Fibroblast of peridontal ligament (primary cell): ENCODE measurements around the gene CCDC32.
"Not testable (repeated sequence)": the region's sequence is repeated elsewhere in the genome, so short reads cannot be mapped to it uniquely, and the experiment has no call there.

Source experiments
- DNase-seq: peaks from one replicate; pipeline ENCODE4 v3.0.0-alpha.2; 2010; ENCODE audit errors: extremely low read depth

Gene CCDC32, protein sequence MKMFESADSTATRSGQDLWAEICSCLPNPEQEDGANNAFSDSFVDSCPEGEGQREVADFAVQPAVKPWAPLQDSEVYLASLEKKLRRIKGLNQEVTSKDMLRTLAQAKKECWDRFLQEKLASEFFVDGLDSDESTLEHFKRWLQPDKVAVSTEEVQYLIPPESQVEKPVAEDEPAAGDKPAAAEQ

DNA sequence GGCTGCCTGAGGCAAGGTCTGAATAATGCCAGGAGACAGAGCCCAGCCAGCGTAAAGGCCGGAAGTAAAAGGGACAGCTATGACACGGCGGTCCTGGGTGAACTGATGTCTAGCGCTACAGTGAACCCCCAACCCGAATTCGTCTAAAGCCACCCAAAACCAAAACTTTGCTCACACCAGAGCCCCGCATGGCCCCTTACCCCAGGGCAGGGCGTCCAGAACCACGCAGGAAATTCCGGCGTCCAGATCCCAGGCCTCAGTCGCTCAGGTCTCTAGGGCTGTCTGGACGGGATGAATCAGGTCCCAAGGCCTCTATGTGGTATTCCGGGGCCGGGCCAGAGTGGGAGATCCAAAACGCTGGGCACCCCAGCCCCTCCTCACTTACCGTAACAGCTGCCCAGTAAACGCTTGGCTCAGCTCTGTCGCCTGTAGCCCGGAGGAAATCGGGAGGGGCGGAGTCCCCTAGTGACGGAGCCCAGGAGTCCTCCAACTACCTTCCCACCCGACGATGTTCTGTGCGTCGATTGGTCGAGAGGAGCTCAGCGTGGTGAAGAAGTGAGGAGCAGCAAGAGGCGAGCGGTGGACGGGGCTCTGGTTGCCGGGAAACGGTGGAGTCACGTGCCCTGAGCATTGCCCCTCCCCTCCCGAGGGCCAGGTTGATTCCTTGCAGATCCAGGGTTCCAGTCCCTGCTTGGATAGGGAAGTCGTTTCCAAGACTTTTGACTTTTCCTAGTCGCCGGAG is at the start of gene CCDC32:
Gene CCDC32, minus strand, starts transcription at position 452 of the 742 bp plus-strand sequence. CDS start 2,027 bp downstream, outside the sequence.
- peak; percentile 98 for DNase-seq

DNA sequence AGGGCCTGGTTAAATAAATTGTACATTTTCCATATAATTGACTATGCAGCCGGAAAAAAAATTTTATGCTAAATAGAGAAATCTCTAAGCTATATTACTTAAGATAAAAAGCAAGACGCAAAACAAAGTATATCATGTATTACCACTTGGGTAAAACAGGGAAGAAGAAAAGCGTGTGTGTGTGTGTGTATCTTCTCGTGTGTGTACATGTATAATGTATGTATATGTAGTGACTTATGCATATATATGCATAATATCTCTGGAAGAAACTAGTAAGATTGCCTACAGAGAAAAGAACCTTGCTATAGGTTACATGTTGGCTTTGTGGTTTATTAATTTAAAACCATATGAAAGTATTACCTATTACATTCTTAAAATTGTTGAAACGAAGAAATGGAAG is 48.2 kb upstream of the CCDC32 start:
- DNase-seq: no peak

DNA sequence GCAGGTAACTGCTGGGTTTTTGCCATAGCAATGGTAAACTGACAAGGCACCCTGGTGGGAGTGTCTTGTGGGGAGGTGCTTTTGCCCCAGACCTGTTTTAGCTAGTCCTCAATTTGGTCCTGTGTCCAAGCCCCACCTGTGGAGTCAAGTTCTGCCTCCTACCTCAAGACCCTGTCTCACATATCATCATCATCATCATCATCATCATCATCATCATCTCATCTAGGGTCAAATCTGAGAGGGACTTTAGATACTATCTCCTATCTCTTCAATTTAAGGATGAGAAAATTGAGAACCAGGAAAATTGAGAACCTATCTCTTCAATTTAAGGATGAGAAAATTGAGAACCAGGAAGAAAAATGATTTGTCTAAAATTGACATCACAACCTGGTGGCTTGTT is 39.1 kb upstream of the CCDC32 start:
- no peak for DNase-seq

DNA sequence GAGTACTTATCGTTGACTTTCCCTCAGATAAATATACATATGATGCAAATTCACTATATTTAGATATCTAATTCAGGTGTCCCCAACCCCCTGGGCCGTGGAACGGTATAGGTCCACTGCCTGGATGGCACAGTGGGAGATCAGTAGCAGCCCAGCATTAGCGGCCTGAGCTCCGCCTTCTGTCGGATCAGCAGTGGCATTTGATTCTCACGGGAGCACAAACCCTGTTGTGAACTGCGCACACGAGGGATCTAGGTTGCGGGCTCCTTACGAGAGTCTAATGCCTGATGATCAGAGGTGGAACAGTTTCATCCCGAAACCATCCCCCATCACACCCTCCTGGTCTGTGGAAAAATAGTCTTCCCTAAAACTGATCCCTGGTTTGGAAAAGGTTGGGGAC is 36.1 kb upstream of the CCDC32 start:
- DNase-seq: no peak

DNA sequence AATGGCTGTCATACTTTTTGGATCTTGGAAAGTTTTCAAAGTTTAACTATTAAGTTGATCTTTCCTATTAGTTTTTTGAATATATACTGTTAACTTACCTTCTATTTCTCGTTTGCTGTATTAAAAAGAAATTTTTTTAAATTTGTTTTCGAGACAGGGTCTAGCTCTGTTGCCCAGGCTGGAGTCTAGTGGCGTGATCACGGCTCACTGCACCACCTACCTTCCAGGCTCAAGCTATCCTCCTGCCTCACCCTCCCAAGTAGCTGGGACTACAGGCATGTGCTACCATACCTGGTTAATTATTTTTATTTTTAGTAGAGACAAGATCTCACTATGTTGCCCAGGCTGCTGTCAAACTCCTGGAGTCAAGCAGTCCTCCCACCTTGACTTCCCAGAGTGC is 33.8 kb upstream of the CCDC32 start:
- no peak for DNase-seq

DNA sequence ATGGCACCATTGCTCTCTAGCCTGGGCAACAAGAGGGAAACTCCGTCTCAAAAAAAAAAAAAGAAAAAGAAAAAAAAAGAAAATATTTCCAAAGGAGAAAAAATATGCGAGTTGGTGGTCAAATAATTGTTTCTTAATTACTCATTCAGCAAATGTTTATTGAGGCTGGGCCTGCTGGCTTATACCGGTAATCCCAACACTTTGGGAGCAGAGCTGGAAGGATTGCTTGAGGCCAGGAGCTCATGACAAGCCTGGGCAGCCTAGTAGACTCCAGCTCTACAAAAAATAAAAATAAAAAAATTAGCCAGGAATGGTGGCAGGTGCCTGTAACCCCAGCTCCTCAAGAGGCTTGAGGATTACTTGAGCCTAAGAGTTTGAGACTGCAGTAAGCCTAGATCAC is 33.3 kb upstream of the CCDC32 start:
- no peak for DNase-seq

DNA sequence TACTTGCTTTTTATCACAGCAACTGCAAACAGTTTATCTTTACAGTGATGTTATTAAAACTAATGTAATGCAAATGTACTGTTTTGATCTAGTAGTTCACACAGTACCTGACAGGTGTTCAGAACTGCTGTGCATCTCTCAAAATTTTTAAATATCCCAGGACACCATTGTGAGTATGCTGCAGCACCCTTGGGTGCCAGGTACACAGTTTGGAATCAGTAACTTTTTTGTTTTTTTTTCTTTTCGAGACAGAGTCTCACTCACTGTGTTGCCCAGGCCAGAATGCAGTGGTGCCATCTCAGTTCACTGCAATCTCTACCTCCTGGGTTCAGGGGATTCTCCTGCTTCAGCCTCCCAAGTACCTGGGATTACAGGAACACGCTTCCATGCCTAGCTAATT is 32.2 kb upstream of the CCDC32 start:
- DNase-seq: no peak

DNA sequence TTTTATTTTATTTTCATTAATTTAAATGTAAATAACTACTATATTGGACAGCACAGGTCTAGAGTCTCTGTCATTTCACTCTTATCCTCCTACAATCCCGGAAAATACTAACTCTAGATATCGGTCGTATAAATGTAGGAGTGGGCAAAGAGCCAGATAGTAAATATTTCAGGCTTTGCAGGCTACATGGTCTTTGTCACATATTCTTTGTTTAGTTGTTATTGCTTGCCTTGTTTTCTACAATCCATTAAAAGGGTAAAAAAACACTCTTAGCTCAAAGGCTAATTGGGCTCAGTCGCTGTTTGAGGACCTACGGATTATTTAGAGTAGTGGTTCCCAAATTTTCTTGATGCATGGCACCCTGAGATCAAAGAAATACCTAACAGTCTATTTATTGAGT is 30.9 kb upstream of the CCDC32 start:
- no peak for DNase-seq

DNA sequence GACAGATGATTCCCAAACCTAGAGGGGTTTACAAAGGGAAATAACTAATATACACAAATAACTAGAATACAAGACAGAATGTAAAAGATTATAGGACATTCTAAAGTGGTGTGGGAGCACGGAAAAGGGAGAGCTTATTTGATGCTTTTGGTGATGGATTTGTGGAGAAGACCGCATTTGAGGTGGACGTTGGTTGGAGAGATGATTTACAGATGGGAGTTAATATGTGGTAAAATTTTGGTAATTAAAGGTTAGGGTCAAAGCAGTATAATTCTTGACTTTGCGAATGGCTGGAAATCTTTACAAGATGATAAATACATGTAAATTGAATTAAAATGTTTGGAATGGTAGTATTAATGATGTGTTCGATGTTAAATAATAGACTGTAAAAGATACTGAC is 30.4 kb upstream of the CCDC32 start:
- DNase-seq: no peak

DNA sequence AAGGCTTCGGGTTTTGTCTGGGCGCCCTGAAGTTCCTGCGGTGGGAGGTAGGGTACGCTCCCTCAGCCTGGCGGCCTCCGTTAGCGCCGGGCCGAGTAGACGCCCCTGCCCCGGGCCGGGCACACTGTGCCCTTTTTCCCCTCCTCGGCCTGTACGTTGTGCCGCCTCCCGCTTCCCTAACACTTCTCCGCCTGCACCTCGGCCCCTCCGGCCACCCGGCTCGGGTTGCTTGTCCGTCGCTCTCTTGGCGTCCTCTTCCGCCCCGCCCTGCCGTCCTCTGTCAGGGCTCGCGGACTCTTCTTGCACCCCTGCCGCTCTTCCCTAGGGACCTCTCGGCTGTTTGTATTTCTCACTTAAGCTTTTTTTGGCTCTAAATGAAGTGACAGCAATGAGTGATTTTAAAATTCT is 29.6 kb upstream of the CCDC32 start:
- DNase-seq: no peak

DNA sequence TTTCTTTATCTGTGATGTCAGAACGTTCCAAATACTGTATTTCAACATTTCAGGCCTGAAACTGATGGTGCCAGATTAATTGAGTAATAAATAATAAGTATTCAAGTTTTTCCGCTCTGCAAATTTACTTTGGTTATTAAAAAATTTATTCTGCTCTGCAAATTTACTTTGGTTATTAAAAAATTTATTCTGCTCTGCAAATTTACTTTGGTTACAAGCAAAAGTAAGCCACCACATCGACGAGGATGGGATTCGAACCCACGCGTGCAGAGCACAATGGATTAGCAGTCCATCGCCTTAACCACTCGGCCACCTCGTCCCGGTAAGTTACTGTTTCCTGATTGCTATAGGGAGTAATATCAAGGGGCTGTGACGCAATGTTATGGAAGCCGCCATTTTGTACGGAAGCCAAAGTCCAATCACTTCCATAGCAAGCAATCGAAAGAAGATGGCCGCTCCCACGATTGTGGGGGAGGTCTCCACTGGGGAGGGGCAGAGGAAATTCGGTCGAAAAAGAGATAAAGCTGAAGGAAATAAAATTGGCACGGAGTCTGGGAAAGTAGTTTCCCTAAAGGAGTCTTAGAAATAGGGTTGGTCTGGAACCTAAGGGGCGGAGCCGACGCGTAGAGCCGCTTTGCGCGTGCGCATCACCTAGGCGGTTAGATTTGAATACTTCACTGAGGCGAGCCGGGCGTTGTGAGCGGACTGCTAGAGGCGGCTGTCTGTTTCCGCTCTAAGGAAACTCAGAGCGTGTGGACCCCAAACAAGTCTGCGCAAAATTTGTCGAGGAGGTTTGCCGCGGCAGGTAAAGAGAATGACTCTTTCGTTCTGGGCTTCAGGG is 29.0 kb upstream of the CCDC32 start, which contains the start of gene KNL1:
Gene KNL1, plus strand, starts transcription at position 662 of the 841 bp plus-strand sequence. CDS start 8,683 bp downstream, outside the sequence.
- peak; percentile 98 for DNase-seq

DNA sequence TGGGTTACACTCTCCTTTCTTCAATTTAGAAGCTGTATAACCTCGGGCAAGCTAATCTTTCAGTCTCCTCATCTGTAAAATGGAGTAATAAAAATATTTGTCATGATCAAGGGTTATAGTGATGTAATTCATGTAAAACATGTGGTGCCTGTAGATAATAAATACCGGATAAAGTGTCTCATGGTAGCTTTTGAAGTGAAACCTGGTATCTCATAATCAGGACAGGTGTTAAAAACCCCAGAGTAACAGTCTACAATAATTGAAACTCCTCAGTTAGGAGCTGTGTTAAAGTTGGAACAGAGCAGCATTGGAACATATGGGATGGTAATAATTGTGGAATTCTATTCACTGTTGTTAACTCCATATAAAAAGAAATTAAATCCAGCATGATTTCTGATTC is 28.3 kb upstream of the CCDC32 start:
- no peak for DNase-seq

DNA sequence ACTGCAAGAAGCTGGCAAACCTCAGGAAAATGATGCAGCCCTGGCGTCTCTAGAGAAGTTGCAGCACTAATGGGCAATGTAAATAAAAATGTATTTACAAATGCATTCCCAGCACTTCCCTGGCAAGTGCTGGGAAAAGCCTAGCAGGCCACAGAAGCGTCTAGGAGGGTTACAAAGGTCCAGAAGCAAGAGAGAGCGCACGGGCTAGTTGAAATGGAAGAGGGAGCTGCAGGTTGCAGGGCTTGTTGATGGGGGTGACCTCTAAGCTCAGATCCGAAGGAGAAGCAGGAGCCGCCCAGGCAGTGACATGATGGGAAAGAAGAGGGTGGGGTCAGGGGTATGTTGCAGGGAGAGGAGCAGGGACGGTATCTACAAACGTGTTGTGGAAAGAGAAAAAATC is 26.5 kb upstream of the CCDC32 start:
- no peak for DNase-seq

DNA sequence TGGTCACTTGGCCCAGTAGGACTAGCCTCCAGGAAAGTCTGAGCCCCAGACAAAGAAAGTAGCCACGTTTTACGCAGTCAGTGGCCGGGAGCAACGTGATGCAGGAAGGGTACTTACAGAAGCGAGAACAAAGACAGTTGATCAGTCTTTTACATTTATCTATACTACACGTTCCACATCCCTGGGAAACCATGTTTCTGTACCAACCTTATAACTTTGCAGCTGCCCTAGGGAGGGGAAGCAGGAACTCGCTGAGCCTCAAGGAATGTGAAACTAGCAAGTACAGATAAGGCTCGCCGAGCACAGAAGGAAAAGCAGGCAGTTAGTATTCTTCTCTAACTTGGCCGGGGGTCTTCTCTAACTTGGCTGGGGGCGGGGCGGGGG is 25.8 kb upstream of the CCDC32 start:
- DNase-seq: no peak

DNA sequence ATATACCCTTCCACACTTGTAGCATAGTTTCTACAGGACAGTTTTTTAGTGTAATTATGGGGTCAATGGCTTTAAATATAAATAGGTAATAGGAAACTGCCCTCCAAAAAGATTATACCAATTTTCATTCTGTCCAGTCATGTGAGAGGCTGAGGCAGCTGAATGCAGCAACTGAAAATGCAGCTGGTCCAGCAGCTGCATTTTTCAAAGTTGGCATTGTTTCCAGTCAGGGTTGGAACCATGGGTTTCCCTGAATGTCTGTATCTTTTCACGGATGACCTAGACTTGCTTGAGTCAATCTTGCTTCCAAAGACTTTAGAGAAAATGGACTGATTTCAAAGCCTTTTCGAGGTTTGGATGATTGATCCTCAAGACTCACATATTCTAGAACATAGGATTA is 19.3 kb upstream of the CCDC32 start:
- no peak for DNase-seq

DNA sequence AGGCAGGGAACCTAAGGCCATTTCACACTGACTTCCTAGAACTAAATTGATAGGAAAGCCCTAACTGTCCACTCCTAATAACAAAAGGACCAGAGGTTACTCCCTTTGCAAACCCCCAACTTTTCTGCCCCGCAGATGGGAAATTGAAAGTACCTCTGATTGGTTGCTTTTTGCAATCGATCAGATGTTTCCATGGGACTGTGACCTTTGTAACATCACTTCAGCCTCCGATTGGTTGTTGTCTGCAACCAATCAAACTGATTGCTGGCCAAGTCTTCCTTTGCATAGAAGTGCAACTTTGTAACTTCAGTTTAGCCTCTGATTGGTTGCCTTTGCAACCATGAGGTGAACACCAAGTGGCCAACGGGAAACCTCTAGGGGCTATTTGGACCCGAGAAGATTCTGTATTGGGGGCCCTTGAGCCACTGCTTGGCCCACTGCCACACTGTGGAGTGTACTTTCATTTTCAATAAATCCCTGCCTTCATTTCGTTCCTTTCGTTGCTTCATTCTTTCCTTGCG is 17.9 kb upstream of the CCDC32 start:
- DNase-seq: peak; percentile 91

DNA sequence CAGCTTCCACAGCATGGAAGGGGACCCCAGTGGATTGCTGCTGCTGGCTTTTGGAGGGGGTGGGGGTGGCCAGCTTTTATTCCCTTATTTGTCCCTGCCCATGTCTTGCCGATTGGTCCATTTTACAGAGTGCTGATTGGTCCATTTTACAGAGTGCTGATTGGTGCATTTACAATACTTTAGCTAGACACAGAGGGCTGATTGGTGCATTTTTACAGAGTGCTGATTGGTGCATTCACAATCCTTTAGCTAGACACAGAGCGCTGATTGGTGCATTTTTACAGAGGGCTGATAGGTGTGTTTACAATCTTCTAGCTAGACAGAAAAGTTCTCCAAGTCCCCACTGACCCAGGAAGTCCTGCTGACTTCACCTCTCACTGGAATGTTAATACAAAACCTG is 17.0 kb upstream of the CCDC32 start:
- DNase-seq: not testable (repeated sequence)

DNA sequence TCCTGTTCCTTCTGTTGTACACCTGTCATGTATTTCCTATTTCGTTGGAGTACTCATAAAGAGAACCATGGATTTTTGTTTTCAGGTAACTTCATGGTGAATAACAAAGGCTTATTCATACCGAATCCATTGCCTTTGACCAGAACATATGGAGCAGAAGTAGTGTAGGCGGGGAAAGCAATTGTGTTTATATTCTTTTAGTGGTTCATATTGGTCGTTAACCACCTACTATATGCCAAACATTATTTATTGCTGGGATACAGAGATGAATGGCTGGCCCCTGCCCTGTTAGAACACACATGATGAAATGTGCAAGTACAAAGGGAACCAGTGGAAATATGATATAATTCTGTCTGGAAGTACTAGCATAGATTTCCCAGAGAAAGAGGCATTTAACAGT is 14.1 kb upstream of the CCDC32 start:
- no peak for DNase-seq

DNA sequence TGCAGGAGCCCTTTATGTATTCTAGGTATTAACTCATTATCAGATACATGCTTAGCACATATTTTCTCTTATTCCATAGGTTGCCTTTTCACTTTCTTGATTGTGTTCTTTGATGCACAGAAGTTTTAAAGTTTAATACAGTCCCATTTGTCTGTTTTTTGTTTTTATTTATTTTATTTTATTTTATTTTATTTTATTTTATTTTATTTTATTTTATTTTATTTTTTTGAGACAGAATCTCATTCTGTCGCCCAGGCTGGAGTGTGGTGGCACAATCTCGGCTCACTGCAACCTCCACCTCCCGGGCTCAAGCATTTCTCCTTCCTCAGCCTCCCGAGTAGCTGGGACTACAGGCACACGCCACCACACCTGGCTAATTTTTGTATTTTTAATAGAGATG is 12.1 kb upstream of the CCDC32 start:
- DNase-seq: not testable (repeated sequence)

DNA sequence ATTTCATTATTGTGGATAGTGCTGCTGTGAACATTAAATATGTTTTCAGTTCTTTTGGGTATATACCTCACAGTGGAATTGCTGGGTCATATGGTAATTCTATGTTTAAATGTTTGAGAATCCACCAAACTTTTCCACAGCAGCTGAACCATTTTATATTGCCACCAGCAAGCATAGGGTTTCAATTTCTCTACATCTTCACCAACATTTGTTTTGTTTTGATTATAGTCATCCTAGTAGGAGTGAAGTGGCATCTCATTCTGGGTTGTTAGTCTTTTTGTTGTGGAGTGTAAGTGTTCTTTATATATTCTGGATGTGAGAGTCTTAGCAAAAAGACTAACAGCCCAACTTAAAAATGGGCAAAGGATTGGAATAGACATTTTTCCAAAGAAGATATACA is 10.3 kb upstream of the CCDC32 start:
- no peak for DNase-seq

DNA sequence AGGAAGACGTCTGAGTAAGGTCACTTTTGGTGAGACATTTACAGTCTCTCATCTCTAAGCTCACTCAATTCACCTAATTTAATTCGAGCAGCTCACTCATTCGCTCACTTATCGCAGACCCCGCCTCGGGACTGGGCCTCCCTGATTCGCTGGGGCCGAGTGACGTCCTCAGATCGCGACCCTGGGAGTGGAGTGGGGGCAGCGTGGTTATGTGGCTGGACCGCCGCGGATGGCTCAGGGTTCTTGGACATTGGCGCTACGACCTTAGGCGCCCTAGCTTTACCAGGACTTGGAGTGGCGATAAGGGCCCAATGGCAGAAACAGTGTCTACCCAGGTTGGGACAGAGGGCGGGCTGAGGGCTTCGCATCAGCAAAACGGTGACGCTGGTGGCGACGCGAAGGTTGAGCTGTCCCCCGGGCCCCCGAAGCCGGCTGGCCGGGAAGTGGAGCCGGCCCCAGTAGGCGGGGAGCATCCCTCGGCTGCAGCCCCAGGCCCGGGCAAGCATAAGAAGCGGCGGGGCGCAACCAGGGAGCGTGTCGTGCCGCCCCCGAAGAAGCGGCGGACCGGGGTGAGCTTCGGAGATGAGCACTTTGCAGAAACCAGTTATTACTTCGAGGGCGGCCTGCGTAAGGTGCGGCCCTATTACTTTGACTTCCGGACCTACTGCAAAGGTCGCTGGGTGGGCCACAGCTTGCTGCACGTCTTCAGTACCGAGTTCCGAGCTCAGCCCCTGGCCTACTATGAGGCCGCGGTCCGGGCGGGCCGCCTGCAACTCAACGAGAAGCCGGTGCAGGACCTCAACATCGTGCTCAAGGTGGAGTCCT is 4.5 kb upstream of the CCDC32 start, which contains the start of gene RPUSD2:
Gene RPUSD2, plus strand, starts transcription at position 171 of the 825 bp plus-strand sequence. Its CDS starts 39 bp downstream, at position 210.
- DNase-seq: peak; percentile 89
